ENCODE results near the gene TRAPPC2L.

DNA sequence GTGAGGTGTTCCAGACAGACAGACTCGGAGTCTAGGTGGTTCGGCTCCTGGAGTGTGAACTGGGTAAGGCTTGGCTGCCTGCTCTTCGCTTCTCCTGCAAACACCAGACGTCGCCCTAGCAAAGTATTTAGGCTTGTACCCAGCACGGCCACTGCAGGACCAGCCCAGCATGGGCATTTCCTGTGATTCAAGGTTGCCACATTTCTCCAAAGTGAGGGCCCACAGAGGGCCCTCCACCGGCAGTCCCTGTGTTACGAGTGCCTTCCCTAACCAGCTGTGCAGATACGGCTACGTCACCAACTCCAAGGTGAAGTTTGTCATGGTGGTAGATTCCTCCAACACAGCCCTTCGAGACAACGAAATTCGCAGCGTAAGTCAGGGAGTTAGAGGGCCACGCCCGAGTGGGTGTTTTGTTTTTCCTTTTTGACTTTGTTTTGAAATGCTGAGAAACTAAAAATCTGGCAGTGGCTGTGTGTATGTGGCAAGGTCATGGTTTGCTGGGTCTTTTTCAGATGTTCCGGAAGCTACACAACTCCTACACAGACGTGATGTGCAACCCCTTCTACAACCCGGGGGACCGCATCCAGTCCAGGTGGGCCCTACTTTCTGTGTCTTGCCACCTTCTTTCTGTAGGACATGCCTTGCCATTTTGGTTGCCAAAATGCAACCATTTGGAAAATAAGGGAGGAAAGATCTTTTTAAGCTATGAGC is 2.6 kb downstream of the TRAPPC2L start:
- no peak for TF ChIP-seq POLR2AphosphoS5 (IDR thresholded peaks at IDR 0.05)
- no peak for TF ChIP-seq CTCF (IDR thresholded peaks at IDR 0.05)

All from upper lobe of left lung (tissue), 4 donors.